H9 (cell line): ENCODE results near the gene APOBEC3H. TPM values are rescaled to one million over a fixed set of nuclear protein-coding genes. Genes with fewer than 3 reads are reported as not detected.
A peak's percentile ranks its signal among the peaks of the same experiment; 100 is the strongest.
"Not testable (repeated sequence)": the region's sequence is repeated elsewhere in the genome, so short reads cannot be mapped to it uniquely, and the experiment has no call there.

ENCODE experiments used
- DNase-seq: peaks from one replicate; pipeline ENCODE4 v3.0.0-alpha.2; 2017
- H2AFZ ChIP-seq: one replicate; pipeline ENCODE4 v1.6.1; 2013; ENCODE audit warnings: mild to moderate bottlenecking, low read length, control low read depth, moderate library complexity
- H2AK5ac ChIP-seq: 2 replicates; pipeline ENCODE4 v1.6.1; 2013; ENCODE audit warnings: low read length, control low read depth, mixed read lengths; ENCODE audit not compliant: insufficient read length
- H2BK120ac ChIP-seq: one replicate; pipeline ENCODE4 v1.6.1; 2013; ENCODE audit warnings: low read depth, mild to moderate bottlenecking, low read length, control low read depth, inconsistent platforms; ENCODE audit not compliant: poor library complexity, severe bottlenecking
- H2BK12ac ChIP-seq: 2 replicates; pipeline ENCODE4 v1.6.1; 2013; ENCODE audit warnings: low read length, control low read depth, mixed read lengths, low read depth; ENCODE audit not compliant: insufficient read length
- H2BK15ac ChIP-seq: 2 replicates; pipeline ENCODE4 v1.6.1; 2013; ENCODE audit warnings: low read depth, low read length, control low read depth
- H2BK20ac ChIP-seq: one replicate; pipeline ENCODE4 v1.6.1; 2013; ENCODE audit warnings: low read depth, mild to moderate bottlenecking, low read length, control low read depth, inconsistent platforms; ENCODE audit not compliant: poor library complexity, severe bottlenecking
- H2BK5ac ChIP-seq: 2 replicates; pipeline ENCODE4 v1.6.1; 2013; ENCODE audit warnings: low read length, control low read depth, mixed read lengths; ENCODE audit not compliant: insufficient read length
- H3K14ac ChIP-seq: 2 replicates; pipeline ENCODE4 v1.6.1; 2013; ENCODE audit warnings: low read length, control low read depth; ENCODE audit not compliant: insufficient read depth
- H3K18ac ChIP-seq: 2 replicates; pipeline ENCODE4 v1.6.1; 2013; ENCODE audit warnings: low read depth, mild to moderate bottlenecking, mixed read lengths, low read length, control low read depth; ENCODE audit not compliant: insufficient read length
- H3K23ac ChIP-seq: 2 replicates; pipeline ENCODE4 v1.6.1; 2013; ENCODE audit warnings: low read length, control low read depth, mixed read lengths, low read depth; ENCODE audit not compliant: insufficient read length
- H3K23me2 ChIP-seq: 2 replicates; pipeline ENCODE4 v1.6.1; 2013; ENCODE audit warnings: low read depth, mild to moderate bottlenecking, mixed read lengths, low read length, control low read depth; ENCODE audit not compliant: insufficient read length, poor library complexity, severe bottlenecking
- H3K27ac ChIP-seq: 2 replicates; pipeline ENCODE4 v1.5.1; 2013; ENCODE audit warnings: low read length, control low read depth, mixed read lengths, low read depth; ENCODE audit not compliant: insufficient read length
- H3K27me3 ChIP-seq: 2 replicates; pipeline ENCODE4 v1.6.1; 2013; ENCODE audit warnings: low read length, control low read depth, inconsistent platforms; ENCODE audit not compliant: insufficient read depth
- H3K4ac ChIP-seq: 2 replicates; pipeline ENCODE4 v1.6.1; 2013; ENCODE audit warnings: low read depth, mild to moderate bottlenecking, control low read depth, inconsistent platforms, low read length, moderate library complexity
- H3K4me1 ChIP-seq: 2 replicates; pipeline ENCODE4 v1.6.1; 2013; ENCODE audit warnings: low read length, control low read depth, inconsistent platforms; ENCODE audit not compliant: insufficient read depth
- H3K4me2 ChIP-seq: 2 replicates; pipeline ENCODE4 v1.6.1; 2013; ENCODE audit warnings: low read length, control low read depth, mixed read lengths; ENCODE audit not compliant: insufficient read length, insufficient read depth
- H3K56ac ChIP-seq: 2 replicates; pipeline ENCODE4 v1.6.1; 2013; ENCODE audit warnings: low read depth, mild to moderate bottlenecking, mixed read lengths, low read length, control low read depth; ENCODE audit not compliant: insufficient read length
- H3K79me1 ChIP-seq: 2 replicates; pipeline ENCODE4 v1.6.1; 2013; ENCODE audit warnings: low read depth, mild to moderate bottlenecking, moderate library complexity, low read length, control low read depth, inconsistent platforms; ENCODE audit not compliant: insufficient read depth, poor library complexity, severe bottlenecking
- H3K79me2 ChIP-seq: 2 replicates; pipeline ENCODE4 v1.6.1; 2013; ENCODE audit warnings: low read length, control low read depth, inconsistent platforms; ENCODE audit not compliant: insufficient read depth
- H3K9ac ChIP-seq: 2 replicates; pipeline ENCODE4 v1.6.1; 2013; ENCODE audit warnings: low read length, control low read depth, mixed read lengths; ENCODE audit not compliant: insufficient read length; ENCODE audit errors: extremely low read depth
- H3K9me3 ChIP-seq: one replicate; pipeline ENCODE4 v1.6.1; 2013; ENCODE audit warnings: low read depth, low read length, inconsistent platforms; ENCODE audit not compliant: control insufficient read depth
- H3T11ph ChIP-seq: one replicate; pipeline ENCODE4 v1.6.1; 2013; ENCODE audit warnings: mild to moderate bottlenecking, low read length, control low read depth, inconsistent platforms
- H4K20me1 ChIP-seq: one replicate; pipeline ENCODE4 v1.6.1; 2013; ENCODE audit not compliant: control insufficient read depth, insufficient read length, insufficient read depth
- H4K5ac ChIP-seq: 2 replicates; pipeline ENCODE4 v1.6.1; 2013; ENCODE audit warnings: low read depth, mild to moderate bottlenecking, mixed read lengths, low read length, control low read depth; ENCODE audit not compliant: insufficient read length
- H4K8ac ChIP-seq: replicated peaks from 2 replicates; pipeline ENCODE4 v1.6.1; 2013; ENCODE audit warnings: low read length, control low read depth, mixed read lengths, low read depth; ENCODE audit not compliant: insufficient read length
- H4K91ac ChIP-seq: 2 replicates; pipeline ENCODE4 v1.6.1; 2013; ENCODE audit warnings: low read depth, mild to moderate bottlenecking, moderate library complexity, mixed read lengths, low read length, control low read depth; ENCODE audit not compliant: insufficient read length
- H3K27ac Mint-ChIP-seq, 3 experiments: 2 replicates in 2 of 3; 3 replicates in 1 of 3; pipeline ENCODE4 v1.8.0; 2020 to 2021; ENCODE audit warnings: mixed read lengths in 3 of 3, mild to moderate bottlenecking in 1 of 3, moderate library complexity in 1 of 3
- H3K27me3 Mint-ChIP-seq: 2 replicates; pipeline ENCODE4 v1.8.0; 2021; ENCODE audit warnings: low read depth, mild to moderate bottlenecking, moderate library complexity, mixed read lengths
- H3K36me3 Mint-ChIP-seq, 3 experiments: 2 replicates in 2 of 3; 3 replicates in 1 of 3; pipeline ENCODE4 v1.8.0; 2020 to 2021; ENCODE audit warnings: low read depth in 3 of 3, mixed read lengths in 3 of 3; ENCODE audit not compliant: insufficient read depth in 1 of 3
- H3K4me1 Mint-ChIP-seq, 2 experiments: 2 replicates each; pipeline ENCODE4 v1.8.0; 2020; ENCODE audit warnings: mixed read lengths in 2 of 2
- H3K4me3 Mint-ChIP-seq, 2 experiments: 2 replicates in 1 of 2; 3 replicates in 1 of 2; pipeline ENCODE4 v1.8.0; 2020 to 2021; ENCODE audit warnings: mild to moderate bottlenecking in 2 of 2, mixed read lengths in 2 of 2, moderate library complexity in 1 of 2
- H3K9me3 Mint-ChIP-seq, 2 experiments: 2 replicates in 1 of 2; 3 replicates in 1 of 2; pipeline ENCODE4 v1.8.0; 2020; ENCODE audit warnings: mild to moderate bottlenecking in 2 of 2, mixed read lengths in 2 of 2, moderate library complexity in 1 of 2
- WGBS: extraction: QIAGEN DNeasy Blood & Tissue Kit; methylation state at CpG from one replicate; pipeline ENCODE4 v1.1.7; 2013; ENCODE audit warnings: missing lambda C conversion rate, low lambda C conversion rate, mixed read lengths; ENCODE audit not compliant: insufficient read length; ENCODE audit errors: extremely low coverage; 5-methylcytosine and 5-hydroxymethylcytosine counted together
- total RNA-seq: library from RNA; stranded (reverse); gene quantifications from 2 replicates; pipeline ENCODE4 v1.2.1, GENCODE V29; 2021

Gene APOBEC3H
- total RNA-seq, 1 experiment from 2014 or later: 0.48 TPM

DNA sequence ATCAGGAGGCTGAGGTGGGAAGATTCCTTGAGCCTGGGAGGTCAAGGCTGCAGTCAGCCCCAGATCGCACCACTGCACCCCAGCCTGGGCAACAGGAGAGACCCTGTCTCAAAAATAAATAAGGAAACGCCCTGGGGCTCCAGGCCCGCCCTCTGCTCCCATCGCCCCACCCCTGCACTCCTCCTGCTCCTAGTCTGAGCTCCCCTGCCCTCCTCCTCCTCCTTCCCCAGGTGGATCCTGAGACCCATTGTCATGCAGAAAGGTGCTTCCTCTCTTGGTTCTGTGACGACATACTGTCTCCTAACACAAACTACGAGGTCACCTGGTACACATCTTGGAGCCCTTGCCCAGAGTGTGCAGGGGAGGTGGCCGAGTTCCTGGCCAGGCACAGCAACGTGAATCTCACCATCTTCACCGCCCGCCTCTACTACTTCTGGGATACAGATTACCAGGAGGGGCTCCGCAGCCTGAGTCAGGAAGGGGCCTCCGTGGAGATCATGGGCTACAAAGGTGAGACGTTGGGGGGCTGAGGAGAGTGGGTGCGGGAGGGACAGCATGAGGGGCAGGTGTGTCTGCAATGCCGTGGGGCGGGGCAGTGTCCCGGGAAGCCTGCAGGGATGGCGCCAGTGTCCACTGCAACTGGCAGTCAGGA is 45.1 kb upstream of the APOBEC3H start:
- H3K56ac ChIP-seq, H3K27me3 ChIP-seq, H4K5ac ChIP-seq, H2BK120ac ChIP-seq, H3K36me3 Mint-ChIP-seq, H2BK15ac ChIP-seq, H3K4ac ChIP-seq, H3K23ac ChIP-seq, H3K9me3 Mint-ChIP-seq, H3K9ac ChIP-seq, H2AFZ ChIP-seq, H3K79me2 ChIP-seq, H4K91ac ChIP-seq, H2BK20ac ChIP-seq, H3K79me1 ChIP-seq, H3K4me2 ChIP-seq, H2AK5ac ChIP-seq, H3T11ph ChIP-seq, H3K27ac ChIP-seq, H4K20me1 ChIP-seq, H3K23me2 ChIP-seq, H2BK5ac ChIP-seq, H3K27me3 Mint-ChIP-seq, H3K9me3 ChIP-seq, H3K4me1 ChIP-seq, H4K8ac ChIP-seq: not testable (repeated sequence)
- peaks cover 30 to 41% of the 10 kb centered on the region in 2 experiments for H3K4me1 Mint-ChIP-seq
- H3K4me3 Mint-ChIP-seq: peak overlapping the region; percentile 45 to 51; a peak in 3 of 5 replicates
- H3K27ac Mint-ChIP-seq: peak overlapping the region; percentile 76 to 96 (median 95); a peak in 5 of 7 replicates
- peak; percentile 81 for DNase-seq
- WGBS: no CpG with 5 or more reads among the region's 18 CpGs
- peak overlapping the region; percentile 91 for H3K18ac ChIP-seq
- peak overlapping the region; percentile 8 for H2BK12ac ChIP-seq
- H3K14ac ChIP-seq: peak overlapping the region; percentile 74; the same call in 1 of the 2 replicates
